IPS DF 6.9 (cell line): Measurements from ENCODE around the gene OR51A4.

ENCODE experiments used
- DNase-seq: peaks from one replicate; pipeline ENCODE4 v3.0.0-alpha.2; 2013; ENCODE audit warnings: low read depth, low spot score
- H3K27ac ChIP-seq: one replicate; pipeline ENCODE4 v1.5.1; 2013; ENCODE audit warnings: low read length, control low read depth
- H3K27me3 ChIP-seq: 2 replicates; pipeline ENCODE4 v1.6.1; 2013; ENCODE audit warnings: mild to moderate bottlenecking, low read length; ENCODE audit not compliant: control insufficient read depth, insufficient read depth
- H3K36me3 ChIP-seq: 2 replicates; pipeline ENCODE4 v1.6.1; 2013; ENCODE audit warnings: low read length; ENCODE audit not compliant: control insufficient read depth, insufficient read depth
- H3K4me1 ChIP-seq: 2 replicates; pipeline ENCODE4 v1.6.1; 2013; ENCODE audit warnings: low read length; ENCODE audit not compliant: control insufficient read depth, insufficient read depth
- H3K4me3 ChIP-seq: 2 replicates; pipeline ENCODE4 v1.5.1; 2013; ENCODE audit warnings: mild to moderate bottlenecking, low read length
- H3K9me3 ChIP-seq: 2 replicates; pipeline ENCODE4 v1.6.1; 2013; ENCODE audit warnings: low read length, inconsistent platforms; ENCODE audit not compliant: control insufficient read depth, insufficient read depth
- WGBS: extraction: QIAGEN DNeasy Blood & Tissue Kit; methylation state at CpG from one replicate; pipeline ENCODE4 v1.1.7; 2013; ENCODE audit warnings: mixed read lengths, missing lambda C conversion rate; ENCODE audit not compliant: insufficient read length, insufficient coverage; 5-methylcytosine and 5-hydroxymethylcytosine counted together

OR51A4 gene

DNA sequence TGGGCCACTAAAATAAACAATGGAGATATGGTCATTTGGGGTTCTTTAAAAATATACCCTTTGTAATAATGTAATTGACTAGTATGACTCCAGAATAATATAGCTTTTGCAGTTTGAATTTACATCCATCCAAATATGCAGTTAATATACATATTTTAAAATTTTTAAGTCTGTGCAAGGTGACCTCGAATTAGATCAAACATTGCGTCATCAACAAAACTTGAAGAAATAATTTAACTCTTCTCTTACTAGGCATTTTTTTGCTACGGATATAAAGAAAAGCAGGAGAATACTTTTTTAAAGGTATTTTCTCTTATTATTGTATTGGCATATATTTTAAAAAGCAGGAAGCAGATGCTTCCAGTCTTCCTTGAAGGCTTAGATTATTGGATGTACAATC, 10.7 kb downstream of the OR51A4 start:
- H3K27me3 ChIP-seq = no peaks in the 10 kb centered on the region
- H3K4me1 ChIP-seq = no peaks in the 10 kb centered on the region
- DNase-seq = no peak
- H3K36me3 ChIP-seq = no peaks in the 10 kb centered on the region
- H3K27ac ChIP-seq = no peak overlapping the region
- WGBS = no CpG with 5 or more reads among the region's 3 CpGs
- H3K4me3 ChIP-seq = no peak overlapping the region
- H3K9me3 ChIP-seq = no peaks in the 10 kb centered on the region

DNA sequence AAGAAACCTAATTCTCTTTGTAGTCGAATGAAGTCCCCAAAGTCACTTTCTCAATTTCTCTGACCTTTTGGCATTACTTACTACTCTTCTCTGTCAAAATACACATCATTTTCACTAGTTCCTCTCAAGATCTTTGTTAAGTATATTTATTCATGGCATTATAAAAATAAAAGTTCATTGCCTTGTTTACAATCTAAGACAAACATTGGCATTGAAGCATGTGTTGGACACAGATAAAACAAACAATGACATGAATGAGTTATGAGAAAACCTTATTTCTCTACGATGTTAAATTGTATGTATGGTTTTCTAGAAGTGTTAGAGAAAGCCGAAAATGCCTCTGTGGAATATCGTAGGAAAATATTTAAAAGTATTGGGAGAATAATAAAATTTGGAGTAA, 14.7 kb downstream of the OR51A4 start:
- Histone ChIP-seq H3K27ac (no peak overlapping the region), H3K36me3 (no peaks in the 10 kb centered on the region), H3K4me3 (no peak overlapping the region), H3K9me3 (no peaks in the 10 kb centered on the region), H3K27me3 (no peaks in the 10 kb centered on the region), H3K4me1 (no peaks in the 10 kb centered on the region)
- no peak for DNase-seq
- WGBS = 100% methylated on average over 3 of the region's 4 CpGs

DNA sequence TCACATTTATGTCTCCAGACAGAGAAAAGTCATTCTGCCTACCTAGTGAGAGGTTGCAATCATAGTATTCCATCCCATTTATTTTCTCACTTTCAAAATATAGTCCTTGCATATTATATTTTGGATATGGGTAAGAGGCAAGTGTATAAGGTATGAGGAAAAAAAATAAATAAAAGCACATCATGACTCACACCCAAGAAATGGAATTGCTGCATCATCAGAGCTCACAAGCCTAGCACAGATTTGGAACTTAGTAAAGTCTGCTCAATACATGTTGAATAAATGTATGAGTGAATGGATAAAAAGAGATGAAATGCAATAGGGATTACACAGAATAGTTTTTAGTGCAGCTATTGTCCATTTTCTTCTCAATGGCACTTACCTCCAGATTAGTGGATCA, 20.8 kb downstream of the OR51A4 start:
- Histone ChIP-seq H3K9me3 (no peaks in the 10 kb centered on the region), H3K27me3 (no peaks in the 10 kb centered on the region), H3K4me1 (no peaks in the 10 kb centered on the region), H3K4me3 (no peak overlapping the region), H3K27ac (no peak overlapping the region), H3K36me3 (no peaks in the 10 kb centered on the region)
- DNase-seq = no peak

DNA sequence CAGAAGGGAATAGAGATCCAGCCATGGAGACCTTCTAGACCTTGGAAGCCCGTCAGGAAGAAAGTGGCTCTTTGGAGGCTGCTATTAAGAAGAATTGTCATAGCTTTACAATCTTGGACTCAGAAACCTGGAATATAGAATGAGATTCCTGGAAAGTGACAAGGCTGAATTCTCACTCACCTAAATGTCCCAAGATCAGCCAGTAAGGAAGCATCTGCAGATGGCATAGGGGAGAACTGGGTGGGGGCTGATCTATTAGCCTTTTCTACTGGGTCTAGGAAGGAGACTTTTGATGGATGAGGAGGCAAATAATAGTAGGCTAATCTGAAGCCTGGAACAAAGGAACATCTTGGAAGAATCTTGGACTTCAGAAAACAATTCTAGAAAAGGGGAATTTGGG, 23.2 kb downstream of the OR51A4 start, which contains the start of gene OR51G1:
Gene OR51G1, minus strand, starts transcription at position 101 of the 400 bp plus-strand sequence. Its CDS starts 0 bp downstream, at position 101.
- no CpG with 5 or more reads among the region's 1 CpG for WGBS
- Histone ChIP-seq H3K36me3 (no peaks in the 10 kb centered on the region), H3K9me3 (no peaks in the 10 kb centered on the region), H3K27me3 (no peaks in the 10 kb centered on the region), H3K4me3 (no peak within 1 kb of the TSS), H3K27ac (no peak within 1 kb of the TSS), H3K4me1 (no peaks in the 10 kb centered on the region)
- no peak for DNase-seq

DNA sequence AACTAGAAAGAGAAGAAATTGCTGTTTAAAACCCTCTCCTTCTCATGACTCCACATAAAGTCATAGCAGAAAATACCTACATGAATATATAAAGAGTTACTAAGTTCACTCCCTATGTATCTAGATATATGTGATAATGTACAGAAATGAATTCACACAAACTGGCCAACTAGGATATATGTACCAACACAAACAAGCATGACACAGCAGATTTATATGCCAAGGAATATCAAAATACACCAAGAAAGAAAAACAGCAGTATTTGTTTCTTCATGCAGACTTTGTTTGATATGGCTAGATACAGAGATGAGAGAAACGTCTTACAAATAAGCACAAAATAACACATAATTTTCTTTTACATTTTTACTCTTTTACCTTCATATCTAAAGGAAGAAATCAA, 25.1 kb downstream of the OR51A4 start:
- no peaks in the 10 kb centered on the region for H3K27me3 ChIP-seq
- no peaks in the 10 kb centered on the region for H3K9me3 ChIP-seq
- no CpG with 5 or more reads among the region's 1 CpG for WGBS
- no peak for DNase-seq
- no peaks in the 10 kb centered on the region for H3K4me1 ChIP-seq
- H3K4me3 ChIP-seq = no peak overlapping the region
- H3K27ac ChIP-seq = no peak overlapping the region
- no peaks in the 10 kb centered on the region for H3K36me3 ChIP-seq

DNA sequence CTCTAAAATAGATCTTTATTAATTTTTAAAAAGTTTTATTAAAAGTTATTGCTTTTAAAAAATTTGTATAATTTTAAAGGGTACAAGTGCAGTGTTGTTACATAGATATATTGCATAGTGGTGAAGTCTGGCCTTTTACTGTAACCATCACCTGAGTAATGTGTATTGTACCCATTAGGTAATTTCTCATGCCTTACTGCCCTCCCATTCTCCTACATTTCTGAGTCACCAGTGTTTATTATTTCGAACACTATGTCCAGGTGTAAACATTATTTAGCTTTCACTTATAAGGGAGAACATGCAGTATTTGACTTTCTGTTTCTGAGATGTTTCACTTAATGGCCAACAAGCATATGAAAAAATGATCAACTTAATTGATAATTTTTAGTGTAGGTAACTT, 25.6 kb downstream of the OR51A4 start:
- no CpG with 5 or more reads among the region's 1 CpG for whole genome bisulfite sequencing
- H3K9me3 ChIP-seq = no peaks in the 10 kb centered on the region
- no peak overlapping the region for H3K4me3 ChIP-seq
- no peak for DNase-seq
- no peaks in the 10 kb centered on the region for H3K27me3 ChIP-seq
- no peaks in the 10 kb centered on the region for H3K4me1 ChIP-seq
- H3K27ac ChIP-seq = no peak overlapping the region
- no peaks in the 10 kb centered on the region for H3K36me3 ChIP-seq

DNA sequence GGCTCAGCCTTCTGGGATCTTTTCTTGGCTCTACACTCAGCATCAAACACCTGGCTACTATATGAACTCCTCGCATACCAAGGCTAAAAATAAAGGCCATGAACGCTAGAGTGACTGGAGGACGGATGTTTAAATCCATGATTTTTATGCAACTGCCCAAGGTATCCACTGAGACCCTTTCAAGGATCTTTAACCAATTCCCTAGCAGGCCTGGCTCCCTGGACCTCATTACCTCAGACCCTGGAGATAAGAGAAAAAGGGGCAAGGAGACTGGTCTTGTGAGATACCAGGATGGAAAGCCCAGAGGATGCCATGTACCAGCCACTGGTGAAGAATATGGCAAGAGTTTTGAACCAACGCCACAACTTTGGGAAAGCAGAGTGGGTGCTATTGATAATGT, 28.2 kb downstream of the OR51A4 start, which contains the start of gene OR51G2:
Gene OR51G2, minus strand, starts transcription at position 101 of the 400 bp plus-strand sequence. CDS start 3,687 bp downstream, outside the sequence.
- no CpG with 5 or more reads among the region's 4 CpGs for WGBS
- Histone ChIP-seq H3K27ac (no peak within 1 kb of the TSS), H3K36me3 (no peaks in the 10 kb centered on the region), H3K27me3 (no peaks in the 10 kb centered on the region), H3K4me1 (no peaks in the 10 kb centered on the region), H3K4me3 (no peak within 1 kb of the TSS), H3K9me3 (no peaks in the 10 kb centered on the region)
- DNase-seq = no peak

DNA sequence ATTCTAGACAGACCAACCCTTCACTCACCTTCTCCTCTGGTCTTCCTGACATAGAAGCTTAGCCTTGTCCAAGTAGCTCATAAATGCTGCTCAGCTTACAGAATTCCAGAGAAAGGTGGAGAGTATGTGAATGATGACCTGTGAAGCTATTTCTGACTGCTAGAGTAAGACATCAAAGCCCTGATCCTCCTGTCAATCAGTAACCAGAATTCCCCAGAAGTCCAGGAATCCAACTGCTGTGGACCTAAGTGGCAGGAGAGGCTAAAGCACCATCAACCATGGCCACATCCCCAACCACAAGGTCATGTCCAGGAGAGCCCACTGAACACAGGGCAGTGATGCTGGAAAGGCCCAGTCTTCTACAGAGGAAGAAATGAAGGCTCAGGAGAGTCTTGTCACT, 30.8 kb downstream of the OR51A4 start:
- no peak overlapping the region for H3K4me3 ChIP-seq
- H3K27ac ChIP-seq = no peak overlapping the region
- no peaks in the 10 kb centered on the region for H3K36me3 ChIP-seq
- no peaks in the 10 kb centered on the region for H3K27me3 ChIP-seq
- H3K4me1 ChIP-seq = no peaks in the 10 kb centered on the region
- no peak for DNase-seq
- no peaks in the 10 kb centered on the region for H3K9me3 ChIP-seq

DNA sequence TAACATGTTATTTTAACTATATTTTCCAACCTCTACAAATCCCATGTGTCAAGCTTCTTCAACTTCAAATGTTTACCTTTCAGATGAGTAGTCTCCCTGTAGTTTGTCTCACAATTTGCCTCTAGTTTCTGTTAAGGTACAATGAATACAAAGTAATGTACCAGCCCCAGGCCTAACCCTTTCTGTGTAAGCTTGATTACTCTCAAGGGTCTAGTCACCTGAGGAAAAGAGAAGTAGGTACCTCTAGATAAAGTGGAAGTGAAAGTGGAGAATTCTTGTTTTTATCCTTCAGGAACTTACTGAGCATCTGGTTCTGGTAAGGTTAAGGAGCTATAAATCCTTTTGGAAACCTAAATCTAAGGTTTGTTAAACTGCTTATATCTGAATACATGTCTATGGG, 43.9 kb downstream of the OR51A4 start, which contains the start of gene OR51A7:
Gene OR51A7, plus strand, starts transcription at position 300 of the 400 bp plus-strand sequence. CDS start 3,587 bp downstream, outside the sequence.
- Histone ChIP-seq H3K4me3 (no peak within 1 kb of the TSS), H3K27ac (no peak within 1 kb of the TSS), H3K4me1 (no peaks in the 10 kb centered on the region), H3K9me3 (no peaks in the 10 kb centered on the region), H3K36me3 (no peaks in the 10 kb centered on the region), H3K27me3 (no peaks in the 10 kb centered on the region)
- no peak for DNase-seq
